Stimulated activated CD8-positive, alpha-beta memory T cell treated with anti-CD3 and anti-CD28 coated beads, Interleukin-2, amount 100 ng/mL, for 1 hour (primary cell): ENCODE results near the gene MC1R.
"Not testable (repeated sequence)": the region's sequence is repeated elsewhere in the genome, so short reads cannot be mapped to it uniquely, and the experiment has no call there.

ENCODE experiments used
- DNase-seq, 2 donors: peaks; one replicate each; pipeline ENCODE4 v3.0.0-alpha.2; 2020; ENCODE audit warnings: low read depth in 2 of 2

MC1R gene

DNA sequence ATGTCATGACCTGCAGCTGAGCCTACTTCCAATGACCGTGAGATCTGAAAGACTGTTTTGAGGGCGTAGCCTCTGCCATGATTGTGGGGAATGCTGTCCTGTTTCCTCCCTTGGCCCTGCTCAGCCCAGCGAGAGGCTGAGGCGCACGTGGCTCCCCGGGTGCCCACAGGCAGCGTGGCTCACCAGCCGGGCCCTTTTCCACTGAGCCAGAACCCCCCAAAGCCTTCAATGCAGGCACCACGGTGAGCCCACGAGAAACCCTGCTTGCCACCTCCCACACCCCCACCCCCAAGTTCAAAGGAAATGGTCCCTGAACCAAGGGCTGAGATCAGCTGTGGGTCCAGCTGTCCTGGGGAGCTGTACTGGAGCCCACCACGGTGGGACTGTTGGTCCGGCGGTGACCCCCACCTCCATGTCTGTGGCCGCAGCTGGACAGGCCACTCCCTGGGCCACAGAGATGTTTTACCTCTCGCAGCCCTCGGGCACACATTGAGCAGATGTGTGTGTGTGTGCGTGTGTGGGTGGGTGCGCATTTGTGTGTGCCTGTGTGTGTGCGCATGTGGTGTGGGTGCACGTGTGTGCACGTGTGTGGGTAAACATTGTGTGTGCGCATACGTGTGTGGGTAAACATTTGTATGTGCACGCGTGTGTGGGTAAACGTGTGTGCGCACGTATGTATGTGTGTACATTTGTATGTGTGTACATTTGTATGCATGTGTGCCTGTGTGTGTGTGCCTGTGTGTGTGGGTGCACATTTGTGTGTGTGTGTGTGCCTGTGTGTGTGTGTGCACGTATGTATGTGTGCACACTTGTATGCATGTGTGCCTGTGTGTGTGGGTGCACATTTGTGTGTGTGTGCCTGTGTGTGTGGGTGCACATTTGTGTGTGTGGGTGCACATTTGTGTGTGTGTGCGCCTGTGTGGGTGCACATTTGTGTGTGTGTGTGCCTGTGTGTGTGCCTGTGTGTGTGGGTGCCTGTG lies 5.0 kb upstream of the MC1R start:
- DNase-seq = no peak

DNA sequence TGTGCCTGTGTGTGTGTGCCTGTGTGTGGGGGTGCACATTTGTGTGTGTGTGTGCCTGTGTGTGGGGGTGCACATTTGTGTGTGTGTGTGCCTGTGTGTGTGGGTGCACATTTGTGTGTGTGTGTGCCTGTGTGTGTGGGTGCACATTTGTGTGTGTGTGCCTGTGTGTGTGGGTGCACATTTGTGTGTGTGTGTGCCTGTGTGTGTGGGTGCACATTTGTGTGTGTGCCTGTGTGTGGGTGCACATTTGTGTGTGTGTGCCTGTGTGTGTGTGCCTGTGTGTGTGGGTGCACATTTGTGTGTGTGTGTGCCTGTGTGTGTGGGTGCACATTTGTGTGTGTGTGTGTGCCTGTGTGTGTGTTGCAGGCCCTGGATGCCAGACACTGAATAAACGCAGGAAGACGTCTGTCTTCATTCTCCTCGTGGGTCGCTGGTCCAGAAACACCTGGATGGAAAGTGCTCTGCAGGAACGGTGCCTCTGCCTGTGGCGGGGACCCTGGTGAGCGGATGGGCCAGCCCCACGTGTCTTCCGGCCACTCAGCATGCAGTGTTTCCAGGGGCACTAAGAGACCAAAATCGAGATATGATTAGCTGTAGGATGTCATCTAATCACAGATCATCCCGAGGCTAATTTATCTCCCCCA lies 3.9 kb upstream of the MC1R start:
- not testable (repeated sequence) for DNase-seq

DNA sequence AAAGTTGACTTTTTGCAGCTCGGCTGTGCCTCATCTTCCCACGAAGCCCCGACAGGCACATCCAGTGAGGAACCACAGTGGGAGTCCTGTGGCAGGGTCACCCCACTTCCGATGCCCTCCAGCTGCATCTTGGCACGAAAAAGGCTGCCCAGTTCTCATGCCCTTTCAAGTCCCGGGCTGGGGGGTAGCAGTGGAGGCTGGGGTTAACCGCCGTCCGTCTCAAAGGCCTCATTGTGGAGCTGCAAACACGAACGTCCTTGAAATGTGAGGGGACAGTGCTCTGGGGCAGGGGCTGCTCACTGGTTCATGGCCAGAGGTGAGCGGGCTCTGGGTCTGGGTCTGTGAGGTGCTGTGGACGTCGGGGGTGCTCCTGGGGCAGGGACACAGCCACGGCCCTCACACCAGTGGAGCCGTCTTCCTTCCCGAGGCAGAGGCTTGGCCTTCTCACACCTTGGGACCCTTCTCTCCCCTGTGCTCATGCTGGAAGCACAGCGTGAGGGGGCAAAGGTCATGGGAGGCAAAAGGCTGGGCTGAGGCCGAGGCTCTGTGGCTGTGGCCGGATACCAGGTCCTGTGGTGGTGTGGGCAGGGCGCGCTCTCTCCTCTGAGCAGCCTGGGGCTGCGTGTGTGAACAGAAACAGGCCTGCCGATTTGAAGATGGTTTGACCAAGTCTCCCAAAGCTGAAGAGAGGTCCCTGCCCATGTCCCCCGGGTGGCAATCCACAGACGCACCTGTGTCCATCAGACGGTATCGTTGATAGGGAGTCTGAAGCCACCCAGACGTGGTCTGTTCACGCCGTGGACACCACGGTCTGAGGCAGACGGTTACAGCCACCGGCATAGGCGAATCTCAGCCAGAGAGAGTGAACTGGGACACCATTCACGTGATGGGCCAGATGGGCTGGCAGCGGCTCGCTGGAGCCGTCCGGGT lies 3.1 kb upstream of the MC1R start:
- DNase-seq = no peak

DNA sequence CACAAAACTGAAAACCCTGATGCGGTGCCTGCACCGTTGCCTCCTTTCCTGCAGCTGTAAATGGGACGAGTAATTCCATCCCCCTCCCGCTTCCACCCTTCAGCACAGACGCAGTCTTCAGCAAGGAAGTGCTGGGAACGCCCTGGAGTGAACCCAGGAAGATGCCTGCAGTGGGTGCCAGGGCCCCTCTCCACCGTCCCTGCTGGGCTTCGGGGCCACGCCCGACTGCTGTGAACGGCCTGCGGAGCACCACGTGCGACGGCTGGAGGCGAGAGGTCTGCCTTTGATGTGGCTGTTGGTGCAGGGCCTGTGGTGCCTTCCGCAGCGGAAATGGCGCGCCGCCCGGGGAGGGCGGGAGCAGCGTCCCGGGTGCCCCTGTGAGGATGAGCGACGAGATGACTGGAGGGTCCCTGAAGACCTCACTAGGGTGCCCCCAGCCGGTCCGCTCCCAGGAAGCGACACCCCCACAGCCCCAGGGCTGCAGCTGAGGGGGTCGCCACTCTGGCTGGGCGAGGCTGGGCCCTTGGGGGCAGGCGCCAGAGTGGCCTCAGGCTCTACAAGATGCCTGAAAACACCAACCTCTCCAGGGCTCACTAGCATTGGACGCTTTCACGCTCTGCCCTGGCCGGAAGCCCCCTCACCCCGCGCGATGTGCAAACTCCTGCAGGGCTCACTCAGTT lies 749 bp upstream of the MC1R start:
- peak; percentile 54 to 60 for DNase-seq

DNA sequence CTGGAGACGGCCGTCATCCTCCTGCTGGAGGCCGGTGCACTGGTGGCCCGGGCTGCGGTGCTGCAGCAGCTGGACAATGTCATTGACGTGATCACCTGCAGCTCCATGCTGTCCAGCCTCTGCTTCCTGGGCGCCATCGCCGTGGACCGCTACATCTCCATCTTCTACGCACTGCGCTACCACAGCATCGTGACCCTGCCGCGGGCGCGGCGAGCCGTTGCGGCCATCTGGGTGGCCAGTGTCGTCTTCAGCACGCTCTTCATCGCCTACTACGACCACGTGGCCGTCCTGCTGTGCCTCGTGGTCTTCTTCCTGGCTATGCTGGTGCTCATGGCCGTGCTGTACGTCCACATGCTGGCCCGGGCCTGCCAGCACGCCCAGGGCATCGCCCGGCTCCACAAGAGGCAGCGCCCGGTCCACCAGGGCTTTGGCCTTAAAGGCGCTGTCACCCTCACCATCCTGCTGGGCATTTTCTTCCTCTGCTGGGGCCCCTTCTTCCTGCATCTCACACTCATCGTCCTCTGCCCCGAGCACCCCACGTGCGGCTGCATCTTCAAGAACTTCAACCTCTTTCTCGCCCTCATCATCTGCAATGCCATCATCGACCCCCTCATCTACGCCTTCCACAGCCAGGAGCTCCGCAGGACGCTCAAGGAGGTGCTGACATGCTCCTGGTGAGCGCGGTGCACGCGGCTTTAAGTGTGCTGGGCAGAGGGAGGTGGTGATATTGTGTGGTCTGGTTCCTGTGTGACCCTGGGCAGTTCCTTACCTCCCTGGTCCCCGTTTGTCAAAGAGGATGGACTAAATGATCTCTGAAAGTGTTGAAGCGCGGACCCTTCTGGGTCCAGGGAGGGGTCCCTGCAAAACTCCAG lies 1.1 kb downstream of the MC1R start:
- DNase-seq = no peak

DNA sequence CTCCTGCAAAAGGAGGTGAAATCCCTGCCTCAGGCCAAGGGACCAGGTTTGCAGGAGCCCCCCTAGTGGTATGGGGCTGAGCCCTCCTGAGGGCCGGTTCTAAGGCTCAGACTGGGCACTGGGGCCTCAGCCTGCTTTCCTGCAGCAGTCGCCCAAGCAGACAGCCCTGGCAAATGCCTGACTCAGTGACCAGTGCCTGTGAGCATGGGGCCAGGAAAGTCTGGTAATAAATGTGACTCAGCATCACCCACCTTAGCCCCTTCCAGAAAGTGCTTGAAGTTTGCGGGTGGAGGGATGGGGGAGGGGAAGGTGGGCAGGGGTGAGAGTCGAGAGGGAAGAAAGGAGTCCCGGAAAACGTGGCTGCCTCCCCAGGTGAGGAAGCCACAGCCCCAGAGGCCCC lies 2.1 kb downstream of the MC1R start:
- no peak for DNase-seq

DNA sequence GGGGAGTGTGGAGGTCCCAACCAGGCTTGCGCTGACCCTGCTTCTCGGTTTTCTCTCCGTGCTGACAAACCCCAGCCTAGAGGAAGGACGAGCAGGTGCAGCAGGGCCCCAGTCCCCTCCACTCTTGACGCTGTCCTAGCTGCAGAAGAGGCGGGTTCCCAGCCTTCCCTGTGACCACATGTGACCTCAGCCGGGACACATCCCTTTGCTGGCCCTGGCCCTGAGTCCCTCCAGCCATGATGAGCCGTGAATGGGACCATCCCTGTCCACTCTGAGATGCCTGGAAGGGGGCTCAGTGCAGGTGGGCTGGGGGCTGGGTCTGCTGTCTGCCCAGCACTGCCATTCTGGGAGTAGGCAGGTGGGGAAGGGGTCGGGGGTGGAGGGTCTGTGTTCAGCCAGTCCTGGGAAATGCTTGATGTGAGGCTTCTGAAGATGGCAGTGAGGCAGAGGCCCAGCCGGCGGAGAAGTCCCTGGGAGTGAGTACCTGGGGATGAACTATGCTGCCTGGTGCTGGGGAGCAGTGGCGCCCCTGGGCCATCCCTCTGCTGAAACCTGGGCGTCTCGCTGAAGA lies 2.6 kb downstream of the MC1R start:
- no peak for DNase-seq

DNA sequence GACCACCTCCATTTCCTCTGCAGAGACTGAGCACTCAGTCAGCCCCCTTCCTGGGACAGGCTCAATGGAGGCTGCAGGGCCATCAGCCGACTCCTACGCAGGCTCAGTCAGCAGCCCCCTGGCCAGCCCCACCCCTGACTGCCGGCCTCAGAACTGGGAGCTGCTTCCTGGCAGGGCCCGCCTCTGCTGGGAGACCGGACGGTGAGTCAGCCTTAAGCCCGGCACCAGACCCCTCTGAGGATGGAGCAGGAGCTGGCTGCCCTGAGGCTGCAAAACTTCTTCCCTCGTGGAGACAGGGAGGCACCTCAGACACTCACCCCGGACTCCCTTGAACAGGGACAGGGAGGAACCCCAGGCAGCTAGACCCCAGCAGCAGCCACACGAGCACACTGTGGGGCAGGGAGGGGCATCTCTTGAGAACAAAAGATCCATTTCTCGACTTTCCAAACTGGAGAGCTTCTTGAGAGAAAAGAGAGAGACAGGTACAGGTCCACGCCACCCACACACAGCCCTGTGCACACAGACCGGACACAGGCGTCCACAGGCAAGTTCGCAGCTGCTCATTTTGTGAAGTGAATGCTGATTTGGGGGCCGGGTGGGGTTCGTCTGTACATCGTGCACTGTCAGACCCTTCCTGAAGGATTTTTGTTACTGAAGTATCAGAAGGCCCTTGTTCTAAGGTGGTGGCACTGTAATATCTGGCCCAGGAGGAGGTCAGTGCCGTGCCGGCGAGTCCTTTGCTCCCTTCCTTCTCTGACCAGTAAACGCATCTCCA lies 3.2 kb downstream of the MC1R start:
- no peak for DNase-seq

DNA sequence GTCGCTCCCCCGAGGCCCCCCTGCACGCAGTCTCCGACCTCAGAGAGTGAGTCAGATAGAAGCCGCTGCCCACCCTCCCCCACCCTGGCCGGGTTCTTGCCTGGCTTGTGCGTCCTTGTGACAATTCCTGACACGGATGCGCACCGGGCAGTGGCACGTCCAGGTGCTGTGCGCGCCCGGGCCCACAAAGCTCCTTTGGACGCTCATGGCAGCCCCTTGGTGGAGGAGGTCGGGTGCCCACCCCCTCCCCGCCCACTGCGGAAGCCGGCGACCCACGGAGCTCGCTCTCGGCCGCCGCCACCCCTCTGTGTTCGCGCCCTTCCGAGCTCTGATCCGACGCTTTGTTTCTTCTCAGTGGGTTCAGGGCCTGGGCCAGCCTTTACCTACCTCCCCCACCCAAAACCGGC lies 3.8 kb downstream of the MC1R start:
- DNase-seq = no peak

DNA sequence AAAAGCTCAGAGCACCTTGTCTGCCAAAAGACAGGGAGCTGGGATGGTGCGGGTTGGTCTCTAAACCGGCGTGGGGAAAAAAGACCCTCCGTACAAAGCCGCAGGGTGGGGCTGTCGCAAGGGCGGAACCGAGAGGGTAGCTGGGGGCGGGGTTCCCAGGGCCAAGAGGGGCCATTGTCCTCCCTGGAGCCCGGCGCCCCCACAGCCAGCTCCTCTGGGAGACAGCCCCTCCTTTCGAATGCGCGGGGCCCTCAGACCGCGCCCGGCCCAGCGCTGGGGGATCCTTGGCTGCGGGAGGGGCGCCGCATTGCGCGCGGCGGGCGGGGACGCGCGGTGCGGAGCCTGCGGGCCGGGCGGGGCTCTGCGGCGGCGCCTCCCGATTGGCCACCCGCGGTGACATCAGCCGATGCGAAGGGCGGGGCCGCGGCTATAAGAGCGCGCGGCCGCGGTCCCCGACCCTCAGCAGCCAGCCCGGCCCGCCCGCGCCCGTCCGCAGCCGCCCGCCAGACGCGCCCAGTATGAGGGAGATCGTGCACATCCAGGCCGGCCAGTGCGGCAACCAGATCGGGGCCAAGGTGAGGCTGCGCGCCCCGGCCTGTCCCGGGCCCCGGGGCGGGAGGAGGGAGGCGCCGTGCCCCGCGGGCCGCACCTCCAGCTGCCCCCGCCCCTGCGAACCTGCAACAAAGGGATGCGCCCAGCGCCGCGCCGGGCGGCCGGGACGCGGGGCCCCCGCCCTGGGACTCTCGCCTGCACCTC lies 4.4 kb downstream of the MC1R start, which contains the start of gene TUBB3:
TUBB3 (plus strand) TSS at position 459 of the 756 bp plus-strand sequence; CDS start at position 519, 60 bp downstream.
- no peak for DNase-seq

DNA sequence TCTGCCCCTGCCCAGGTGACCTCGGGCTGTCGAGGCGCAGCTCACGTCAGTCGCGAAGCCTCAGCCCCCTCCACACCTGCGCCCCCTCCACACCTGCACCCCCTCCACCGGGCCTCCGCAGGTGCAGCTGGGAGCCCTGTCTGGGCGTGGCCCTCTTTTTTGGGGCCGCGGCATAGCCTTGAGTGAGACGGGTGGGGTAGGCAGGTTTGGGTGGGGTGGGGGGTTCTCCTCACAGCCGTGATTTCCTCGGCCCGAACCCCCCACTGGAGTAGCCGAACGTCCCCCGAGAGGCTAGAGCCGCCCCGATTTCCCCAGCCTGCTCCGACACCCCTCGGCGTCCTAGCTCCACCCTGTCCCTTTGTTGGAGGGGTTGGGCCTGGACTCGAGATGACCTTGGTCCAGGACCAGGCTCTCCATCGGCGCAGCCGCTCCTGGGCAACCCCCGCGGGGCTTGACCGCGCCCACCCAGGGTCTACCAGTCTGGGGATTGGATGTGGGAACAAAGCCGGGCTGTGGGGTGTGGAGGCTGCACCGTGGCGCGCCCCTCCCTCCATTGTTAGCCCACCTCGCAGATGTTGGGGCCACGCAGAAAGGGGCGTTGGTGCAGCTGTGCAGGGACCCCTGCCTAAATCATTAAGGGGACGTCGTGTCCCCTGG lies 5.1 kb downstream of the MC1R start:
- no peak for DNase-seq

DNA sequence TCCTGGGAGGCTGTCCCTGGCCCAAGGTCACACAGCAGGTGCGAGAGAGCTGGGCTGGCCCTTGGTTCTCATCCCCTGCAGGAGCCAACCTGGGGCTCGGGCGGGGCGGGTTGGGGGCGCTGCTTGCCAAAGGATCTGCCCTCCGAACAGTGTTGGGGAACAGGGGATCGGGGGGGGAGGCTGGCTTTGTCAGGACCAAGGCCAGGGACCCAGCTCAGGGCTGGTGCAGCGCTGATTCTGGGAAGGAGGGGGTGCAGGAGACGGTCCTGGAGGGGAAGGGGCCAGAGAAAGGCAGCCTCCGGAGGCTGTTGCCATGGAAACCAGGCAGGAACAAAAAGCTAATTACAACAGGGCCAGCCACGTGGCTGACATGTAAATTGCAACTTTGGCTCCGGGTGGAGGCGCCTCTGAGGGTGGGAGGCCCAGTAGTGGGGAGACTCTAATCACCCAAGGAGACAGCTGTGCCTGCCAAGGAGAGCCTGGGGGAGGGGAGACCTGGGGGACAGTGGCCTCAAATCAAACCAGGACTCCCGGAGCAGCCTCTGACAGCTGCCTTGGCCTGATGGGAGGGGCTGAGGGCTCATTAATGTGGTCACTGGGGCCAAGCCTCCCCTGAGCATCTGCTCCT lies 5.7 kb downstream of the MC1R start:
- no peak for DNase-seq

DNA sequence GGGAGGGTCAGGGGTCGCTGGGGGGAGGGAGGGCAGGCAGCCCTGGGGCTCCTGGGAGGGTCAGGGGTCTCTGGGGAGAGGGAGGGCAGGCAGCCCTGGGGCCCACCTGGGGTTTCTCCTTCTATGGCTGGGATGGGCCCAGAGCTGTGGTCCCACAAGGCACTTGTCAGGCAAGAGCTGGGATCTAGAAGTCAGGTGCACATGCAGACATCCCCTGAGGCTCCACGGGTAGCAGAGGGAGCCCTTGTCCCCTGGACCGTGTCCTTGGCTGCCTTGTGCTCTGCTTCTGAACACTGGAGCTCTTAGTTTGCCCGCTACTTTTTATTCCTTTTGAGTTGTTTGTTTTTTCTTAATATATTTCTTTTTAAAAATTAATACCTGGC lies 6.3 kb downstream of the MC1R start:
- DNase-seq = no peak

DNA sequence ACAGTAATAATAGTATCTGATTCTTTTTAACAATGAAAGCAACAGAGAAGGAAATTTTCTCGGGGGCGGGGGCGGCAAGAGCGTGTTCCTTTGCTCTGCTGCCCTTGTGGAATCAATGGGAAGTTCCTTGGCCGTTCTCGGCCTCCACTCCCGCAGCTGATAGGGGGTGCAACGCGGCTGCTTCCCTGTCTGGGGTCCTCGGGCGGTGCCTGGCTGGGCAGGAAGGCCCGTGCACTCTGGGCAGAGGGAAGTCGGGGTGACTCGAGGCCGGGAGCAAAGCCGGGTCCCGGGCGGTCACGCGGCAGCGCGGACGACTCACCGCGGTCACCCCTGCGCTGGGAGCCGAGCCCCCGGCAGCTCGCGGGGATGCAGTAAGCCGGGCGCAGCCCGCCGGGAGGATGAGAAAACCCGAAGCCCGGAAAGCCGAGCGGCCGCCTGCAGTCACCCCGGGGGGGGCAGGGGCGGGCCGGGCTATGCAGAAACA lies 7.0 kb downstream of the MC1R start:
- DNase-seq = no peak

DNA sequence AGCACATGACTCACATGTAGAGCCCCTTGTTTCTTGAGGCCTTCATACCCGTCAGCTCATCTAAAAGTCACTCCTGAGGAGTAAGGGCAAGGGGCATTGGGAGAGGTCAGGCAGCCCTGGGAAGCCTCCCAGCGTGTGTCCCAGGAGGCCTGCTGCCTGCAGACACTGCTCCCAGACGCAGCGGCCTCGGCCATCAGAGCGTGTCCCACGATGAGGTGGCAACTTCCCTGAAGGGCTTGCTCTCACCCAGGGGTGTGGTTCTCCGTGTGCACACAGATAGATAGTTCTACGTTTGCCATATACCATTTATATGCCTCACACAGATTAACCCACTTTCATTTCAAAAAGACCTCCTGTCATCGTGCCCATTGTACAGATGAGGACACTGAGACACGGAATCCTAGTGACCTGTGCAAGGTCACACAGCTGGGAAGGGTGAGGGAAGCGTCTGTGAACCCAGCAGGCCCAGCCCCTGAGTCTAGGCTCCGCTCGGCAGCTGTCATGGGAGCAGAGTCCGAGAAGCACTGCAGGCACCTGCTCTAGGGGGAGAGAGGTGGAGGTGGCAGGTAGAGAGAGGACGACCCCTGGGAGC lies 12.7 kb downstream of the MC1R start:
- no peak for DNase-seq

DNA sequence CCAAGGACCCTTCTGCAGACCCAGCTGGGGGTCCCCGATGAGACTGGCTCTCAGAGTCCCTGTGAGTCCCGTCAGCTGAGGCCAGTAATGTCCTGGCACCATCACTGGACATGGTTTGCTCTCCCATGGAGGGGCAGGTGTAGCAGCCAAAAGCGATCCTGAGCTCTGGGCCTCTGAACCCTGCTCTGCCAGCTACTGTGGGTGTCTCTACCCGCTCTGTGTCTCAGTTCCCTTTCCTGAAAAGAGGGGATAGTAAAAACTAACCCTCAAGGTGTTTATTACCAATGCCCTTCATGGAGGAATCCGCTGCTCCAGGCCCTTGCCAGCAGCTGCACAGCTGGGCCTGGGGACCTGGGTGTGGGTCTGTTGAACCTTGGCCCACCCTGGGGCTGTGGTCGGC lies 13.3 kb downstream of the MC1R start:
- no peak for DNase-seq

DNA sequence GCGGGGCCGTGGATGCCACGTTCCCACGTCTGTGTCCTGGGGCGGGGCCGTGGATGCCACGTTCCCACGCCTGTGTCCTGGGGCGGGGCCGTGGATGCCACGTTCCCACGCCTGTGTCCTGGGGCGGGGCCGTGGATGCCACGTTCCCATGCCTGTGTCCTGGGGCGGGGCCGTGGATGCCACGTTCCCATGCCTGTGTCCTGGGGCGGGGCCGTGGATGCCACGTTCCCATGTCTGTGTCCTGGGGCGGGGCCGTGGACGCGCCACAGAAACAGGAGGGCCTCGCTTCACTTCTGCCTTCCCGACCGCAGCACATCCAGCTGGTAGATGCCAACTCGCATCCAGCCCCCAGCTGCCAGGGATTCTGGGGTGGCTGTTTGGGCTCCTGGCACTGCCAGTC lies 15.4 kb downstream of the MC1R start:
- DNase-seq = not testable (repeated sequence)
